ENCODE data around the gene KRT2.

DNA sequence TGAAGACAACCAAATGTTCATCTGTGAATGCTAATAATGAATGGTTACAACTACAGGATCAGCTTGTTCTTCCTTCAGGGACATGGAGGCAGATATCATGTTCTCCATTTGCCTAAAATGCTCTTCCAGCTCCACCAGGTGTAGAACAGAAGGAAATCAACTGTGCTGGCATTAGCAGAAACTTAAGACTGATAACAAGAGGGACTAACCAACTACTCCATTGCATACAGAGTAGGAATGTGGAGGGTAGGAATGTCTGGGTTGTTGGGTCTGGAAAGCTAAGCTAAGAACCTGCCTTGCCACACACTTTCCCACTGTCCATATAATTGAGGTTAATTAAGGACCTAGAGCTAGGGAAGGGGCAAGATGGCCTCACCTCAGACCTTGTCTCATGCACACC lies 11.4 kb upstream of the KRT2 start:
- TF ChIP-seq, protein P1, sequence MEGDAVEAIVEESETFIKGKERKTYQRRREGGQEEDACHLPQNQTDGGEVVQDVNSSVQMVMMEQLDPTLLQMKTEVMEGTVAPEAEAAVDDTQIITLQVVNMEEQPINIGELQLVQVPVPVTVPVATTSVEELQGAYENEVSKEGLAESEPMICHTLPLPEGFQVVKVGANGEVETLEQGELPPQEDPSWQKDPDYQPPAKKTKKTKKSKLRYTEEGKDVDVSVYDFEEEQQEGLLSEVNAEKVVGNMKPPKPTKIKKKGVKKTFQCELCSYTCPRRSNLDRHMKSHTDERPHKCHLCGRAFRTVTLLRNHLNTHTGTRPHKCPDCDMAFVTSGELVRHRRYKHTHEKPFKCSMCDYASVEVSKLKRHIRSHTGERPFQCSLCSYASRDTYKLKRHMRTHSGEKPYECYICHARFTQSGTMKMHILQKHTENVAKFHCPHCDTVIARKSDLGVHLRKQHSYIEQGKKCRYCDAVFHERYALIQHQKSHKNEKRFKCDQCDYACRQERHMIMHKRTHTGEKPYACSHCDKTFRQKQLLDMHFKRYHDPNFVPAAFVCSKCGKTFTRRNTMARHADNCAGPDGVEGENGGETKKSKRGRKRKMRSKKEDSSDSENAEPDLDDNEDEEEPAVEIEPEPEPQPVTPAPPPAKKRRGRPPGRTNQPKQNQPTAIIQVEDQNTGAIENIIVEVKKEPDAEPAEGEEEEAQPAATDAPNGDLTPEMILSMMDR (IDR thresholded peaks at IDR 0.05) = no peak
- TF ChIP-seq POLR2A (IDR thresholded peaks at IDR 0.05) = no peak

Data from Peyer's patch (tissue), 4 donors.